ENCODE measurements around the gene MTR. TPM values are rescaled to one million over a fixed set of nuclear protein-coding genes. Genes with fewer than 3 reads are reported as not detected.

Gene MTR
- total and polyA plus RNA-seq, 9 of the 15 experiments (the other 6 are each of a cell fraction or from before 2014, with no cell fraction given) = 3.4 to 44.3 (median 20.3) TPM

DNA sequence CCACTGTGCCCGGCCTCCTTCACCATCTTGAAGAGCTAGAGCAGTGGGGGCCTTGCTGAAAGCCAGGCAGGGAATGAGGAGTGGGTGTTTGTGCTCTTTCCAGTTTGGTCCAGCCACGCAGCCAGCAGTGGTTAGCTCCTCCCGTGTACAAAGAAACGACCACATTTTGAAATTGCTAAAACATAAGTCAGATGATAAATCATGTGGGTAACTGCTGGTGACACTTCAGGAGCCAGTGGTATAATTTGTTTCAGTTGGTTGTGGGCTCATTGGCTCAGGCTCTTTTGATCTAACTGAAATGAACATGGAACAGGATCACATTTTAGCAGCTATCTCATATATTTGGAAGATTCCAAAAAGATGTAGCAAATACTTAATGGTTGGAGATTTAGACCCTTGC lies 87.6 kb downstream of the MTR start:
- Histone ChIP-seq H3K27me3 (ENCODE audit: control insufficient read depth in 2 of 2, insufficient read depth in 2 of 2, low read length in 2 of 2) (no peaks in the 10 kb centered on the region), H2AFZ (ENCODE audit: low read depth, low read length) (no peak overlapping the region), H3K4me1 (replicated peaks in 1 of 2; ENCODE audit: control insufficient read depth in 2 of 2, insufficient read depth in 2 of 2, low read length in 2 of 2) (no peaks in the 10 kb centered on the region), H3K36me3 (ENCODE audit: control insufficient read depth, insufficient read depth, low read length) (peaks cover 64% of the 10 kb centered on the region), H3K9me3 (replicated peaks; ENCODE audit: control insufficient read depth, insufficient read depth, low read depth, low read length) (no peaks in the 10 kb centered on the region), H3K27ac (ENCODE audit: extremely low read depth, low read depth, low read length) (no peak overlapping the region), H3K9ac (ENCODE audit: insufficient read depth in 1 of 2, low read depth in 2 of 2, low read length in 2 of 2) (no peak overlapping the region), H3K4me2 (ENCODE audit: insufficient read depth, low read length) (no peak overlapping the region), H3K79me2 (ENCODE audit: control insufficient read depth, insufficient read depth, low read length) (no peaks in the 10 kb centered on the region), H3K9me1 (ENCODE audit: control insufficient read depth, insufficient read depth, low read length) (no peaks in the 10 kb centered on the region), H4K20me1 (replicated peaks; ENCODE audit: control insufficient read depth, insufficient read depth, low read length) (no peaks in the 10 kb centered on the region), H3K4me3 (no peak overlapping the region)
- DNase-seq (ENCODE audit: extremely low read depth in 1 of 4, low spot score in 3 of 4) (no peak), FAIRE-seq (no peak), ATAC-seq (no peak)
- ChIA-PET POLR2A (interaction anchor here (1.3 to 1.4 kb wide), 2 partner anchors 11 to 20 kb away, joined by 3 to 4 read pairs; no protein-coding TSS in a partner anchor), CTCF (ENCODE audit: low intra/inter-chr PET ratio) (no interaction called here)
- BruUV-seq (replicated peaks) = no TSS peak
- in situ Hi-C loops (cut with MboI) = no loop called here
- intact Hi-C loops (cut with micrococcal nuclease) = no loop called here
- 62% methylated on average over 4 of the region's 4 CpGs for WGBS (ENCODE audit: insufficient coverage, low coverage, missing lambda C conversion rate)
- TF ChIP-seq, protein P1, sequence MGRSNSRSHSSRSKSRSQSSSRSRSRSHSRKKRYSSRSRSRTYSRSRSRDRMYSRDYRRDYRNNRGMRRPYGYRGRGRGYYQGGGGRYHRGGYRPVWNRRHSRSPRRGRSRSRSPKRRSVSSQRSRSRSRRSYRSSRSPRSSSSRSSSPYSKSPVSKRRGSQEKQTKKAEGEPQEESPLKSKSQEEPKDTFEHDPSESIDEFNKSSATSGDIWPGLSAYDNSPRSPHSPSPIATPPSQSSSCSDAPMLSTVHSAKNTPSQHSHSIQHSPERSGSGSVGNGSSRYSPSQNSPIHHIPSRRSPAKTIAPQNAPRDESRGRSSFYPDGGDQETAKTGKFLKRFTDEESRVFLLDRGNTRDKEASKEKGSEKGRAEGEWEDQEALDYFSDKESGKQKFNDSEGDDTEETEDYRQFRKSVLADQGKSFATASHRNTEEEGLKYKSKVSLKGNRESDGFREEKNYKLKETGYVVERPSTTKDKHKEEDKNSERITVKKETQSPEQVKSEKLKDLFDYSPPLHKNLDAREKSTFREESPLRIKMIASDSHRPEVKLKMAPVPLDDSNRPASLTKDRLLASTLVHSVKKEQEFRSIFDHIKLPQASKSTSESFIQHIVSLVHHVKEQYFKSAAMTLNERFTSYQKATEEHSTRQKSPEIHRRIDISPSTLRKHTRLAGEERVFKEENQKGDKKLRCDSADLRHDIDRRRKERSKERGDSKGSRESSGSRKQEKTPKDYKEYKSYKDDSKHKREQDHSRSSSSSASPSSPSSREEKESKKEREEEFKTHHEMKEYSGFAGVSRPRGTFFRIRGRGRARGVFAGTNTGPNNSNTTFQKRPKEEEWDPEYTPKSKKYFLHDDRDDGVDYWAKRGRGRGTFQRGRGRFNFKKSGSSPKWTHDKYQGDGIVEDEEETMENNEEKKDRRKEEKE (IDR thresholded peaks at IDR 0.05; ENCODE audit: borderline replicate concordance in 1 of 2, control insufficient read depth in 1 of 2, low read depth in 2 of 2, low read length in 1 of 2) = no peak
- TF ChIP-seq MAFG (tag; conservative IDR thresholded peaks at IDR 0.05) (no peak), NELFE (IDR thresholded peaks at IDR 0.05; ENCODE audit: insufficient read depth, insufficient read length) (no peak), ZNF584 (CRISPR knock-in tag; IDR thresholded peaks at IDR 0.05; ENCODE audit: low read depth) (no peak), CREB1 (IDR thresholded peaks at IDR 0.05) (no peak), CREB1 (CRISPR knock-in tag; IDR thresholded peaks at IDR 0.05) (no peak), RCOR1 (IDR thresholded peaks at IDR 0.05; ENCODE audit: borderline replicate concordance in 1 of 2, low read depth in 2 of 2, low read length in 2 of 2) (no peak), PHF21A (IDR thresholded peaks at IDR 0.05; ENCODE audit: borderline replicate concordance, low read depth) (no peak), HNRNPUL1 (IDR thresholded peaks at IDR 0.05; ENCODE audit: low read length) (no peak), HEY1 (CRISPR knock-in tag; IDR thresholded peaks at IDR 0.05; ENCODE audit: borderline replicate concordance) (no peak), ZNF75A (CRISPR knock-in tag; IDR thresholded peaks at IDR 0.05) (no peak)
- TF ChIP-seq, protein P2, sequence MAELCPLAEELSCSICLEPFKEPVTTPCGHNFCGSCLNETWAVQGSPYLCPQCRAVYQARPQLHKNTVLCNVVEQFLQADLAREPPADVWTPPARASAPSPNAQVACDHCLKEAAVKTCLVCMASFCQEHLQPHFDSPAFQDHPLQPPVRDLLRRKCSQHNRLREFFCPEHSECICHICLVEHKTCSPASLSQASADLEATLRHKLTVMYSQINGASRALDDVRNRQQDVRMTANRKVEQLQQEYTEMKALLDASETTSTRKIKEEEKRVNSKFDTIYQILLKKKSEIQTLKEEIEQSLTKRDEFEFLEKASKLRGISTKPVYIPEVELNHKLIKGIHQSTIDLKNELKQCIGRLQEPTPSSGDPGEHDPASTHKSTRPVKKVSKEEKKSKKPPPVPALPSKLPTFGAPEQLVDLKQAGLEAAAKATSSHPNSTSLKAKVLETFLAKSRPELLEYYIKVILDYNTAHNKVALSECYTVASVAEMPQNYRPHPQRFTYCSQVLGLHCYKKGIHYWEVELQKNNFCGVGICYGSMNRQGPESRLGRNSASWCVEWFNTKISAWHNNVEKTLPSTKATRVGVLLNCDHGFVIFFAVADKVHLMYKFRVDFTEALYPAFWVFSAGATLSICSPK (IDR thresholded peaks at IDR 0.05; ENCODE audit: borderline replicate concordance) = no peak
- TF ChIP-seq, protein P3, sequence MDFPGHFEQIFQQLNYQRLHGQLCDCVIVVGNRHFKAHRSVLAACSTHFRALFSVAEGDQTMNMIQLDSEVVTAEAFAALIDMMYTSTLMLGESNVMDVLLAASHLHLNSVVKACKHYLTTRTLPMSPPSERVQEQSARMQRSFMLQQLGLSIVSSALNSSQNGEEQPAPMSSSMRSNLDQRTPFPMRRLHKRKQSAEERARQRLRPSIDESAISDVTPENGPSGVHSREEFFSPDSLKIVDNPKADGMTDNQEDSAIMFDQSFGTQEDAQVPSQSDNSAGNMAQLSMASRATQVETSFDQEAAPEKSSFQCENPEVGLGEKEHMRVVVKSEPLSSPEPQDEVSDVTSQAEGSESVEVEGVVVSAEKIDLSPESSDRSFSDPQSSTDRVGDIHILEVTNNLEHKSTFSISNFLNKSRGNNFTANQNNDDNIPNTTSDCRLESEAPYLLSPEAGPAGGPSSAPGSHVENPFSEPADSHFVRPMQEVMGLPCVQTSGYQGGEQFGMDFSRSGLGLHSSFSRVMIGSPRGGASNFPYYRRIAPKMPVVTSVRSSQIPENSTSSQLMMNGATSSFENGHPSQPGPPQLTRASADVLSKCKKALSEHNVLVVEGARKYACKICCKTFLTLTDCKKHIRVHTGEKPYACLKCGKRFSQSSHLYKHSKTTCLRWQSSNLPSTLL (IDR thresholded peaks at IDR 0.05) = no peak
- TF ChIP-seq, protein P4, sequence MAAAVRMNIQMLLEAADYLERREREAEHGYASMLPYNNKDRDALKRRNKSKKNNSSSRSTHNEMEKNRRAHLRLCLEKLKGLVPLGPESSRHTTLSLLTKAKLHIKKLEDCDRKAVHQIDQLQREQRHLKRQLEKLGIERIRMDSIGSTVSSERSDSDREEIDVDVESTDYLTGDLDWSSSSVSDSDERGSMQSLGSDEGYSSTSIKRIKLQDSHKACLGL (CRISPR knock-in tag; IDR thresholded peaks at IDR 0.05; ENCODE audit: borderline replicate concordance, poor library complexity, severe bottlenecking) = no peak

Measured in K562 (cell line).